HG02943 (cell line): ENCODE measurements around the gene HRAS.

Source experiments
- ATAC-seq: cut with Tn5 transposase; IDR thresholded peaks from one replicate; pipeline ENCODE4 v1.9.1; 2021; ENCODE audit warnings: mild to moderate bottlenecking, low read depth, moderate library complexity; ENCODE audit not compliant: unreplicated experiment

The HRAS gene

DNA sequence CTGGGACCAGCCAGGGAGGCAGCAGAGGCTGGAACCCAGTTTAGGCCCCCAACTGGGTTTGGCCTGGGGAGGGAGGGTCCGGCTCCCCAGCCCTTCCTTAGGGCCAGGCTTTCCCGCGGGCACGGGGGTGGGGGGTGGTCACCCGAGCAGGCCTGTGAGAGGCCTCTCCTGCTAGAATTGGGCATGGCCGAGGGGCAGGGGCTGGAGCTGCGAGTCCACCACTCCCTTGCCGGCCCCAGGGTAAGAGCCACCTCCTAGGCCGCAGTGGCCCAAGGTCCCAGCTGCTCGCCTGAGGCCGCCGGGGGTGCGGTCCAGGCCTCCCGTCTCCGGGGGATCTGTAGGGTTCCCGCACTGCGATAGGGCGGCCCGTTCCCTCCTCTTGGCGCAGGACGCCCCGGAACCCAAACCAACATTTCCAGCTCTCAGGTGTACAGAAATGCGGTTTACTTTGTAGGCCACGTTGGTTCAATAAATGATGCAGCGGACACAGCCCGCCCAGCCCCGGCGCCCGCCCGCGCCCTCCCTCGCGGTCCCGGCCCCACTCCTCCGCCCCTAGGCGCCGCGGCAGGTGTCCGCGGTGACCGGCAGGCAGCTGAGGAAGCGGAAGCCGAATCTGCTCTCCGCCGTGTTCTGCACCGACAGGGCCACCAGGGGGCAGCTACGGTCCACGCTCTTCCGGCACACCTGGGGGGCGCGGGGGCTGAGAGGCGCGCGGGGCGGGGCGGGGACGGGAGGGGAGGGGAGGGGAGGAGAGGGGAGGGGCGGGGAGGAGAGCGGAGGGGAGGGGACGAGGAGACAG, 19.3 kb upstream of the HRAS start:
- no peak for ATAC-seq

DNA sequence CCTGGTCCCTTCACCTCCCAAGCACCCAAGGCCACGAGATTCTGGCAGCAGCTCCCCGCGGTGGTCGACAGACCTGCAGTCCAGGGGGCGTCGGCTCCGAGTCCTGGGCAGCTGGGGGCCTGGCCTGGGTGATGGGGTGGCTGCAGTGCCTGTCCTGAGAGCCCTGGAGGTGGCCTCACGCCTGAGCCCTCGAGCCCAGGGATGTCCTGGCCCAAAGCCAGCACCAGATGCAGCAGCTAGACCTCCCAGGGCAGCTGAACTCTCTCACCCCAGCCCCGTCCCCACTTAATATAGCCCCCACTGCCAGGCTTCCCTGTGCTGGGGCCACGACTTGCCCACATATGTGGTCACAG, 18.6 kb upstream of the HRAS start:
- ATAC-seq, result no peak

DNA sequence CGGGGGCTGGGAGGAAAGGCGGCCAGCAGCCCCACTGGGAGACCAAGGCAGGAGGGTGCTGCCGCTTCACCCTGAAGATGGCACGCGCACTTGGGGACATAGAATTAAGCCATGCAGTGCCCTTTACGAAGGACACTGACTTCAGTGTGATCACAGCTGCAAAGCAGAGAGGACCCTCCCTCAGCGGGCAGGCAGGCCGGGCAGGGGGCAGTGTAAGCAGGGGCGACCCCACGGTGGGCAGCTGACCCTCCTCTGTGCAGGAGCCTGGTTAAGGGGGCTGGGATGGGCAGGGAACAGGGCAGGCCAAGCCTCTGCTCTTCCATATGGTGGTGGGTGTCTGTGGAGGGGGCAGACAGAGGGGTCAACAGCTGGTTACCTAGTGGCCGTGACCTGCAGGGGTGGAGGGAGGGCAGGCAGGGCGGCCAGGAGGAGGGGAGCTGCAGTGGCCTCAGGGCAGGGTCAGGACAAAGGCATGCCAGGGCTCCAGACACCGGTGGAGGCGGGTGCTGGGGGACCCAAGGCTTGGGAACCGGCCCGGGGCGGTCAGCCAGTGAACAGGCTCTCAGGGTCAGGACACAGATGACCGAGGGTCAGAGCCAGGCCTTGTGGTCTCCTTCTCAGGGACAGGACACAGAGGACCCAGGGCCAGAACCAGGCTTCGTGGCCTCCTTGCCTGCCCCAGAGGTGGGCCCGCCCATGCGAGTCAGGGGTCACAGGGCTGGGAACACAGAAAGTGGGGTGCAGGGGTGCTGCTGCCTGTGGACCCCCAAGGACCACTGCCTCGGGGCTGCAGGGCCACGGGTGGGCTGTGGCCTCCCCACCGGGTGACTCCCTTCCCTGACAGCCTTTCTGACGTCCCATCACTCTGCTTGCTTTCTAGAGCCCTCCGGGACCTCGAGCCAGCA, 18.0 kb upstream of the HRAS start:
- ATAC-seq, result no peak

DNA sequence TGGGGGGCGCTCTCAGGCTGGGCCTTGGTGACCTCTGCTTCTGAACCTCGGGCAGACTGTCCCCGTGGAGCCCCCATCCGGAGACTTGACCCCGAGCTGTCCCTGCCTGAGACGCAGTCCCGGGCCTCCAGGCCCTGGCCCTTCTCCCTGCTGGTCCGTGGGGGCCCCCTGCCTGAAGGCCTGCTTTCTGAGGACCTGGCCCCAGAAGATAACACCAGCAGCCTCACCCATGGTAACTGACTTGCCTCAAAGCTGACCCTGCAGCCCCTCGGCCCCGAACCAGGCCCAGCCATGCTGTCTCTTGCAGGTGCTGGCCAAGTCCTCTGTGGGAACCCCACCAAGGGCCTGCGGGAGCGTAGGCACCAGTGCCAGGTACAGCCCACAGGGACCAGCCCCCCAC, 16.2 kb upstream of the HRAS start:
- no peak for ATAC-seq

DNA sequence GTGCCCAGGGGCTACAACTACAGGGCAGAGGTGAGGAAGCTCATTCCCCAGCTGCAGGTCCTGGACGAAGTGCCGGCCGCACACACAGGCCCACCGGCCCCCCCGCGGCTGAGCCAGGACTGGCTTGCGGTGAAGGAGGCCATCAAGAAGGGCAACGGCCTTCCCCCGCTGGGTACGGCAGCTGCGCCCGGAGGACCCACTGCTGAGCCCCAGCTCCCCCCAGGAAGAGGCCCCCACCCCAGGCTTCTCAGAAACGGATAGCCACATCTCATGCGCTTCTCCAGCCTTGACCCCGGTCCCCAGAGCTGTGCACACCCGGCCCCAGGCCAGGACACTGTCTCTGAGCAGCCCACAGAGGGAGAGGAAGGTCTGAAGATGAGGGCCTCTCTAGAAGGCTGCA, 15.8 kb upstream of the HRAS start:
- no peak for ATAC-seq

DNA sequence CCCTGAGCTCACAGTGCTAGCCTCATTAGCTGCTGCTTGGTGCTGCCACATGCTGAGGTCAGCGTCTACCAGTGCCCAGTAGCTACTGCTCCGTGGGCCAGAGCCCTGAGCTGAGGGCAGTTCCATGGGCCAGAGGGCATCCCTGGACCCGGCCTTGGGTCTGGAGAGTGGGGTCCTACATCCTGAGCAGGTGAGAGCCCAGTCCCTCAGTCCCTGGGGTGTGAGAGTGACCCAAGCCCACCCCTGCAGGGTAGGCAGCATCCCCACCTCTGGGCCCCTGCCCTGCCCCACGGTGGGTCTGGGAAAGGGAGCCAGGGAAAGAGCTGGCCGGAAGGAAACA, 15.3 kb upstream of the HRAS start:
- ATAC-seq, result no peak

DNA sequence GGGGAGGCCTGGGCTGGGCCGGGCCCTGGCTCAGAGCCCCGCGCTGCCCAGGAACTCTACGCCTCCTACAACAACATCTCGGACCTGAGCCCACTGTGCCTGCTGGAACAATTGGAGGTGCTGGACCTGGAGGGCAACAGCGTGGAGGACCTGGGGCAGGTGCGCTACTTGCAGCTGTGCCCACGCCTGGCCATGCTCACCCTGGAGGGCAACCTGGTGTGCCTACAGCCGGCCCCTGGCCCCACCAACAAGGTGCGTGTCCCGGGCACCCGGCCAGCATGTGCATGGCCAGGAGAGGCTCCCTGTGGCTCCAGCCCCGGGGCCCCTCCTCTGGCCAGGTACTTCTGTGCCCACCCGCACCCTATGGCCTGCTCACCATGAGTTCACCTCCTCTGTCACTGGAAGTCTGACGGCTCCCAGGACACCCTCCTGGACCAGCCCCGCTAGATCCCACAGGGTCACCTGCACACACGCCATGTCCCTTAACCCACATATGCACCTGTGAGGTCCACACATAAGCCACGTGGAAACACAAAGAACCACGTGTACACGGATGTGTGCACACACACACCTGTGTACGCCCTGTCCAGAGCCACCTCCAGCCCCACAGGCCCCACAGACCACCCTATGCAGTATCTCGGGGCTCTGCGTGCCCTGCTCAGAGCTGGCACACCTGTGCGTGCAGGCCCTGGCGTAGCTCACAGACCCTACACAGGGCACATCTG, 14.8 kb upstream of the HRAS start:
- ATAC-seq, result no peak

DNA sequence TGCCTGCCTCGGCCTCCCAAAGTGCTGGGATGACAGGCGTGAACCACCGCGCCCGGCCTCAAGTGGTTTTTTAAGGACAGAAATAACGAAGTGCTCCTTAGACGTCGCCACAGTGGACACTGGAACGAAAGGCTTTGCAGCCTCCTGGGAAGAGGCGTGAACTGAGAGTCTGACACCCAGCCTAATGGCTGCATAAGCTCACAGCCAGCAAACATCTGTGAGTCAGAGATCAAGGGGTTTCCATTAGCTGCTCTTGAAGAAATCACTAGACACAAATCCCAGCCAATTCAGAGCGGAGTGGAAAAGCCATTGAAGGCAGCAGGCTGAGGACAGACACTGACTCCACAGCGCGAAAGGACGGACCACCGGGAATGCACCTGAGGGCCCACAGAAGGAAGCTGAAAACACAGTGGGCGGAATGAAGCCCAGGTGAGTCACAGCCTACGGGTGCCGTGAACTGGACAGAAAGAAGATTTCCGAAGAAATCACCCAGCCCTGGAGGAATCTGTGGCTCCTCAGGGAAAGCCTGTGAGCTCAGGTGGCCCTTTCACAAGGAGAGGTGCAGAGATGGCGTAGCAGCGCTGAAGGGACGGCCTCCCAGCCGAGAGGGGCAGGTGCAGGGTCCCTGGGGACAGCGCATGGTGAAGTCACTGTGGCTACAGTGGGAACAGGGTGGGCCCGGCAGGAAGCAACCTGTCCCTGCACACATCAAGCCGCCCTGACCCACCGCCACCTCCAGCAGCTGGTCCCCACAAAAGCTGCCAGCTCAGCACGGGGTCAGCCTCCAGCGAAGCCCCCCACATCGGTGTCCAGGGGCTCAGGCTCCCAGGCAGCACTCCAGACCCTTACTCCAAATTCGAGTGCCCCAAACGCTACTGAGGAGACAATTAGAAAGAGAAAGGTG, 13.6 kb upstream of the HRAS start:
- ATAC-seq, result no peak

DNA sequence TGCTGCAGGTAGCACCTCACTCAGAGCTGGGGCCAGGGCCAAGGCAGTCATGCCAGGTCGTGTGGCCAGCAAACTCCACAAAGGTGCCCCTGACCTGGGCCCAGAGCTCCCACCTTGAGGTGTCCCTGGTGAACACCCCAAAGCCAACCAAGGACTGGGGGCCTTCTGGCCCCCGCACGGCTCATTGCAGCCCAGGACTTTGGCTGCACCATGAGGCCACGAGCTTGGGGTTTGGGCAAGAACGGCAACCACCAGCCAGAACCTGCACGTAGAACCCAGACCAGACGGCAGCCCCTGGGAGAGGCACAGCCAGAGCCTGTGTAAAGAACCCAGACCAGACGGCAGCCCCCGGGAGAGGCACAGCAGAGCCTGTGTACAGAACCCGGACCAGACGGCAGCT, 9.8 kb upstream of the HRAS start:
- ATAC-seq, result no peak

DNA sequence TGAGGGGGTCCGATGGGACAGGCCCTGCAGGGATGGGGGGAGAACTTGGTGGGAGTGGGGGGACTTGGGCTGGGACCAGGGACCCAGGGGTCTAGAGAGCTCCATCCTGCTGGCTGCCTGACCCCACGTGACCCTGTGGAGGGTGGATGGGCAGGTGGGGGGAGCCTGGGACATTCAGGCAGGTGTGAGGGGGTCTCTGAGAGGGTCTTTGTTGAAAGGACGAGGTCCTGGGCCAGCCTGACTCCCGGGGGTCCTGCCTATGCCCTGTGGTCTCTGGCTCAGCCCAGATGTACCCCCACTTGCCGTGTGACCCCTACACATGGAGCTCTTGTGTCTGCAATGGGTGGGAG, 9.4 kb upstream of the HRAS start:
- ATAC-seq, result no peak

DNA sequence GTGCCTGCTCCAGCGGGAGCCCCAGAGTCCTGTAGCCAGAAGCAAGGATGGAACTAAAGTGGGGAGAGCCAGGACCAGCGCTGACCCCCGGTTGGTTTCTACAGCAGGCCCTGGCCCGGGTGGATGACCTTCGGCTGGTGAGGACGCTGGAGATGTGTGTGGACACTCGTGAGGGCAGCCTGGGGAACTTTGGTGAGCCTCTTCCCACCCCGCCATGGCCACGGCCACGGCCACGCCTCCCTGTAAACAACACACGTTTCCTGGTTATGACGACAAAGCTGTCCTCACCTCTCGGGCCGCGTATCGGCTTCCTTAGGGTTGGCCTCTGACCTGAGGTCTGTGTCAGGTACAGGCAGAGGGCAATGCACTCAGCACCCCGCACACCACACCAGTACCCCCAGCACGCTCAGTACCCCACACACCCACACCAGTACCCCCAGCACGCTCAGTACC, 6.1 kb upstream of the HRAS start:
- ATAC-seq, result no peak

DNA sequence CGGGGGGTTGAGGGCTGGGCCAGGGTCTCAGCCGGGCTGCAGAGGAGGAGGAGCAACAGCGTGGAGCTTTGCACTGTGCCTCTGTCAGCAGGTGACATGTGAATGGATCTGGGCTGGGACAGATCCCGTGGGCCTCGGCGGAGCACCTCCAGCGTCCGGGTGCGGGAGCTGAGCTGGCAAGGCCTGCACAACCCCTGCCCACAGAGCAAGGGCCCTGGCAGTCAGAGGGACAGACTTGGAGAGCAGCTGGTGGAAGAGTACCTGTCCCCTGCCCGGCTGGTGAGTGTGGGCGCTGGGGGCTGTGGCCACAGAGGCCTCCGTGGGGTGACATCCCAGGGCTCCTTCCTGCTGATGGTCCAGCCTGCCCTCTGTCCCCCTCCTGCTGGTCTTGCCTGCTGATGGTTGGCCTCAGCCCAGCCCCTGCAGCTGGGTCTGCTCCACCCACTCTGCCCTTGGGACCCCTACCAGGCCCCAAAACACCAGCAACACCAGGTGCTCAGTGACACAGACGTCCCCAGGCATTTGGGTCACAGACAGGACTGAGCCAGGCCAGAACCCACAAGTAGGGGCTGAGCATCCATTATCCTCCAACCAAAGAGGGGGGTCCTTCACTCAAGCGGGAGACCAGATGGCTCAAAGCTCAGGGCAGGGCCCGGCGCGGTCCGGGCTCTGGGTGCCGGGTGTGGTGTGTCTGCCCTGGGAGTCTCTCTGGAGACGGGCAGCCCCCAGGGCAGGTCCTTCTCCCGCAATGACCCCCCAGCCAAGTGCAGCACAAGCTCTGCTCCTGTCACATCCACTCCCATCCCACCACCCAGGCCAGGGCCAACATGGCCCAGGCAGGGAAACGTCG, 5.4 kb upstream of the HRAS start:
- no peak for ATAC-seq

DNA sequence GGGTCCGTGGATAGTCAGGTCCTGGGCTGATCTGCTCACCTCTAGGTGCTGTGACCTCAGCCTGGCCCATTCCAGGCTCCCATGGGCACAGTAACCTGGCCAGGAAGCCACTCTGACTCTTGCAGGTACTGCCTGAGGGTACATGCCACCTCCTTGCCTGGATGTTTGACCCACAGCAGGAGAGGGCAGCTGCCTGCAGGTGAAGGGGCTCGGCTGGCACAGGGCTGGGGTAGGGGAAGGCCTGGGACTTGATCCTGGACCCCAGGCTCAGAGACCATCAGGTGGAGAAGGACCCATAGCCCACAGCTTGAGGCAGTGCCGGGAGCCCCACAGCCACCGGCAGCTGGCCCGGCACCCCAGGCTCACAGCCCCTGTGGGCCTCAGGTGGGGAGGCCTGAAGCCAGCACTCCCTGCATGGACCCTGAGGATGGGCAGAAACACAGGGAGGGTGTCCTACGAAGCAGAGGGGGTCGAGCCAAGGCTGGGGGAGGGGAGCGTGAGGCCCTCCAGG, 4.7 kb upstream of the HRAS start:
- no peak for ATAC-seq

DNA sequence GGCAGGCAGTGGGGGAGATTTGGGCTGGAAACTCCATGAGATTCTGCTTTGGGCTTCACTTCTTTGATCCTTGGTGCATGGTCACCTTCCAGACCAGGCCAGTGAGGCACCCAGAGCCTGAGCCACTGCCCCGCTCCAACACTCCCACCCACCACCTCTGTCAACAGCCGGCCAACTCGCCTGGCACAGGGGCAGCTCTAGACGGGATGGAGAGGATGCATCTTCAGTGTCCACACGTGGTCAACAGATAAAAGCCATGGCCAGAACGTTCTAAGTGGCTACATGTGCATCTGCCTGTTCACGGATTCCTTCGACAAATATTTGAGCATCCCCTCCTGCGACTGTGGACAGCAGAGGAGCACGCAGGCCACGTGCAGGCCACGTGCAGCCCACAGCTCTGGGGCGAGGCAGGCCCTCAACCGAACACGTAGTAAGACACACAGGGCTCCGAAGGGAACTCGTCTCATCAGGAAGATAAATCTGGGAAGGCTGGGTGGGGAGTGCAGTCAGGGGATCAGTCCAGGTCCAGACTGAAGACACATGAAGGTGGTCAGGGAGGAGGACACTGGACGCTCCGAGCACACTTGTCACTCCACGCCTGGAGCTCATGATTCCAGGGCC, 3.2 kb upstream of the HRAS start:
- ATAC-seq, result no peak

DNA sequence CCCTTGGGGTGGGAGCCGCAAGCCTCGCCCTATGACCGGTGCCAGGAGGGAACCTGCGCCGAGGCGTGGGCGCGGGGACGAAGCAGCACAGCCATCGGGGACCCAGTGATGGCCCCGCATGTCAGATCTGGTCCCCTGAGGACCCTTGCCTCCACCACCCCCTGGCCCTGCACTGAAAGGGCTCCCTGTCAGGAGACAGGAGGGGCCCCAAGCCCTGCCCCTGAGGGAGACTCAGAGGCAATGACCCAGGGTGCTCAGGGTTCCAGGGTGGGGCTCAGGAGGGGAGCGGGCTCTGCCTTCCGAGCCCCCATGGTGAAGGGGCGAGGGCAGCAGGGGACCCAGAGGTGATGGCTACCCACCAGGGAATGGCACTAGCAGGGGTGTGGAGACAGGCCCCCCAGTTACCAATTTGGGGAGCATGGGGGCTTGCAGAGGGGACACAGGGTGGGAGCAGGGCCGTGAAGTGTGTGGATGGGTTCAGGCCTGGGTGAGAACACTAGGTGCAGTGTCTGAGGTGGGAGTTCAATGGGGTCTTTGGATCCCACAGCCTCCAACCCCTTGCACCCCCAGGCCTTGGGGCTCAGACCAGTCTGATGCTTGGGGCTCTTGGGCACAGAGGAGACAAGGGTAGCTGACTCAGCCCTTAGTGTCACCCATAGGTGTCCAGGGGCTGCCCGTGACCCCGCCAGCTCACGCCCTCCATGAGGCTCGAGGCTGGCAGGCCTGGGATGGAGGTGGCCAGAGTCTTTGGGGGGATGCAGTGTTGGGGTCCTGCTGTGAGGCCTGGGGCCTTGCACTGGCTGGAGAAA, 2.5 kb upstream of the HRAS start:
- no peak for ATAC-seq

DNA sequence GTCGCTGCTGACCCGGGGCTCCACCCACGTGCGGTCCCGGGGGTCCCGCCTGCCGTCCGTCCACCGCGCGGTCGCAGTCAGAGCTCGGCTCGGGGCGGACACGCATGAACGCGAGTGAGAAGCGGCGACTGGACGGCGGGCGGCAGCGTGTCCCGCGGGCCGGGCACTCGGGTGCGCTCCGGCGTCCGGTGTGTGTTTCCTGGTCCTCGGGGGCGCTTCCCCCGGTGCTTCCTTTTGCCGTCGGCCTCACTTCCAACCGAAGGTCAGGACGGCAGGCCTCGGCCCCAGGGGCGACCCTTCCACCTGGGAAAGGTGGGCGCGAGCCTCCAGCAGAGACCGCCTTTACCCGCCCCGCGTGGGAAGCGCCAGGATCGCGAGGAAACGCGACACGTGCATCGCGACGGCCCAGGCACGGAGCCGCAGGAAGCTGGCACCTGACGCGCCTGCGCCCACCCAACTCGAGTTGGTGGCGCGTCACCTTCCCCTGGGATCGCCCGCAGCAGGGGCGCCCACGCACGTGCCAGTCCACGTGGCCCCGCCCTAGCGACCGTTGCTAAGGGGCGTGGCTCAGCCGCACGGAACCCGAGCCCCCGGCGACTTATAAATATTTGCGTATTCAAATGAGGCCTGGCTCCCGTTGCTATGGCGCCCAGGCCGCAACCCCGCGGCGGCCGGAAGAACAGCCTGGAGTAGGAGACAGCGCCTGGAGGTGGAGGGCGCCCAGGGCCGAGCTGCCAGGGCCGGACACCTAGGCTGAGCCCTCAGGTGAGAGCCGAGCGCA, 1.7 kb upstream of the HRAS start, which contains the start of gene LRRC56:
LRRC56 (plus strand) TSS at position 687 of the 781 bp plus-strand sequence. CDS start 3,158 bp downstream, outside the sequence.
- ATAC-seq, result peak; percentile 40

DNA sequence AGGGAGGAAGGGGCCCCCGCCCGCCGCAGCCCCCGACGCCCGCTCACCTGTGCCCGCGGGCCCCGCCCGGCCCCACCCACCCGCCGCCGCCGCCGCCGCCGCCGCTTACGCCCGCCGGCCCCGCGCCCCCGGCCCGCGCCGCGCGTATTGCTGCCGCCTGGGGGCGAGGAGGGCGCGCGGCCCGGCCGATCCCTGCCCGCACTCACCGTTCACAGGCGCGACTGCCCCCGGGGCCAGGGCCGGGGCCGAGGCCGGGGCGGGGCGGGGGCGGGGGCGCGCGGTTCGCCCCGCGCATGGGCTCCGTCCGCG, 212 bp downstream of the HRAS start:
- no peak for ATAC-seq
